Measurements from ENCODE around the gene ADI1. TPM values are rescaled to one million over a fixed set of nuclear protein-coding genes. Genes with fewer than 3 reads are reported as not detected.
"Not testable (repeated sequence)": the region's sequence is repeated elsewhere in the genome, so short reads cannot be mapped to it uniquely, and the experiment has no call there.

Gene ADI1
- total and polyA plus RNA-seq, 2 experiments from 2014 or later, result 15.3 to 65.9 TPM

GRCh38 chr2:3504741-3505140, 14.6 kb downstream of the ADI1 start:
- Histone ChIP-seq H3K4me1 (ENCODE audit: low read depth) (no peaks in the 10 kb centered on the region), H3K9me3 (ENCODE audit: low read depth) (no peaks in the 10 kb centered on the region), H3K36me3 (no peaks in the 10 kb centered on the region), H3K27ac (no peak overlapping the region), H3K27me3 (no peaks in the 10 kb centered on the region), H3K4me3 (no peak overlapping the region)
- no peak for DNase-seq (ENCODE audit: low read depth in 1 of 2, low spot score in 1 of 2)
- no peak for TF ChIP-seq CTCF (IDR thresholded peaks at IDR 0.05; ENCODE audit: low read depth, low read length)

GRCh38 chr2:3503483-3503882, 15.8 kb downstream of the ADI1 start:
- H3K27me3 ChIP-seq, result no peaks in the 10 kb centered on the region
- H3K4me3 ChIP-seq, result no peak overlapping the region
- H3K36me3 ChIP-seq, result no peaks in the 10 kb centered on the region
- no peak for TF ChIP-seq CTCF (IDR thresholded peaks at IDR 0.05; ENCODE audit: low read depth, low read length)
- no peak overlapping the region for H3K27ac ChIP-seq
- no peaks in the 10 kb centered on the region for H3K9me3 ChIP-seq (ENCODE audit: low read depth)
- no peaks in the 10 kb centered on the region for H3K4me1 ChIP-seq (ENCODE audit: low read depth)
- no peak for DNase-seq (ENCODE audit: low read depth in 1 of 2, low spot score in 1 of 2)

- H3K36me3 ChIP-seq, result peaks cover 2% of the 10 kb centered on the region
These were observed 16.3 kb downstream of the ADI1 start for GRCh38 chr2:3503046-3503445.

GRCh38 chr2:3500326-3500899, 18.9 kb downstream of the ADI1 start:
- H3K4me3 ChIP-seq, result no peak overlapping the region
- no peaks in the 10 kb centered on the region for H3K27me3 ChIP-seq
- no peak for DNase-seq (ENCODE audit: low read depth in 1 of 2, low spot score in 1 of 2)
- H3K36me3 ChIP-seq, result peaks cover 2% of the 10 kb centered on the region
- no peaks in the 10 kb centered on the region for H3K9me3 ChIP-seq (ENCODE audit: low read depth)
- no peak for TF ChIP-seq CTCF (IDR thresholded peaks at IDR 0.05; ENCODE audit: low read depth, low read length)
- H3K4me1 ChIP-seq (ENCODE audit: low read depth), result no peaks in the 10 kb centered on the region
- H3K27ac ChIP-seq, result no peak overlapping the region

More at GRCh38 chr2:3503046-3503445, 16.3 kb downstream of the ADI1 start:
- Histone ChIP-seq H3K4me1 (ENCODE audit: low read depth) (no peaks in the 10 kb centered on the region), H3K27me3 (no peaks in the 10 kb centered on the region), H3K27ac (no peak overlapping the region), H3K4me3 (no peak overlapping the region), H3K9me3 (ENCODE audit: low read depth) (no peaks in the 10 kb centered on the region)
- no peak for TF ChIP-seq CTCF (IDR thresholded peaks at IDR 0.05; ENCODE audit: low read depth, low read length)
- no peak for DNase-seq (ENCODE audit: low read depth in 1 of 2, low spot score in 1 of 2)

- H3K4me1 ChIP-seq (ENCODE audit: low read depth), result peaks cover 6% of the 10 kb centered on the region
- TF ChIP-seq CTCF (IDR thresholded peaks at IDR 0.05; ENCODE audit: low read depth, low read length), result no peak
- H3K9me3 ChIP-seq (ENCODE audit: low read depth), result no peaks in the 10 kb centered on the region
- DNase-seq (ENCODE audit: low read depth in 1 of 2, low spot score in 1 of 2), result no peak
- no peaks in the 10 kb centered on the region for H3K27me3 ChIP-seq
- H3K4me3 ChIP-seq, result no peak overlapping the region
- no peak overlapping the region for H3K27ac ChIP-seq
- H3K36me3 ChIP-seq, result peaks cover 2% of the 10 kb centered on the region
These were observed 20.4 kb downstream of the ADI1 start for GRCh38 chr2:3498783-3499394.

GRCh38 chr2:3496708-3497080, 22.6 kb downstream of the ADI1 start:
- not testable (repeated sequence) for DNase-seq (ENCODE audit: low read depth in 1 of 2, low spot score in 1 of 2); H3K27me3 ChIP-seq; H3K36me3 ChIP-seq; H3K27ac ChIP-seq; H3K9me3 ChIP-seq (ENCODE audit: low read depth); H3K4me3 ChIP-seq
- H3K4me1 ChIP-seq (ENCODE audit: low read depth), result peaks cover 11% of the 10 kb centered on the region

Measured in cardiac muscle cell (in vitro differentiated cells and primary cell).